ENCODE measurements around the gene SLC6A4.

Gene SLC6A4

DNA sequence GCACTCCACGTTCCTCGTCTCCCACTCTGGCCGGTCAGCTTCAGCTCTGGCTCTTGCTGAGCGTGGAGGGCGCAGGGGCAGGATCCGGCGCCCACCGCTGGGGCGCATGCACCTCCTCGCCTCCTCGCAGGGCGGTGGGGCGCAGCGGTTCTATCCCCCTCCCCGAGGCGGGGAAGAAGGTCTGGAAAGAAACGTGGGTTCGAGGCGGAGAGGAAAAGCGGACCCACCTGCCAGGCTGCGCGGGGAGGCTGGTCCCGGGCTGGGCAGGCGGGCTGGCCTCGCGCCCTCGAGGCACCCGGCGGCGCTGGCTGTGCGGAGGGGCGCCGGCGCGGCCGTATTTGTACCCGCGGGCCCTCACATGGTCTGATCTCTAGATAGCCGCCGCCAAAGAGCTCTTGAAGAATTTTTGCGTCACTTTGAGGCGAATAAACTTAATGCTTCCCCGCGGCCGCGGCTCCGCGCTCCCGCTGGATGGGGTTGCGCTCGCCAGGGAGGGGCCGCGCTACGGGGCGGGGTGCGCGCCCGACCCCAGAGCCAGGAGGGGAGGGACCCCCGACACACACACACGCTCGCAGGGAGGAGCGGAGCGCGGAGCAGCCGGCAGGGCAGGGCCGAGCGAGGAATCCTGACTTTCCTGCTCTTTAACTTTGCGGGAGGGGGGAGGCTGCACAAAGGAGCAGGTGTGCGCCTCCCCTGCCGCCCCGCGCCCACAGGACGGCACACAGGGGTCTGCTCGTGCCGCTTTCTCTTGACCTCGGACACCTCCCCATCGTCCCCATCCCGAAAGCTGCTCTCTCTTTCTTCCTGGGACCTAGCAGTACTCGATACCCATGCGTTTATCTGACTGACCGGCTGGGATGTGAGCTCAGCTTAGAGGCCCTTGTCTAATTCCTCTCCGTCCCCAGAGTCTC lies at the start of gene SLC6A4:
TSS of gene SLC6A4 (minus strand) at position 312 of the 911 bp plus-strand sequence. CDS start 13,739 bp downstream, outside the sequence.
- DNase-seq = no peak

DNA sequence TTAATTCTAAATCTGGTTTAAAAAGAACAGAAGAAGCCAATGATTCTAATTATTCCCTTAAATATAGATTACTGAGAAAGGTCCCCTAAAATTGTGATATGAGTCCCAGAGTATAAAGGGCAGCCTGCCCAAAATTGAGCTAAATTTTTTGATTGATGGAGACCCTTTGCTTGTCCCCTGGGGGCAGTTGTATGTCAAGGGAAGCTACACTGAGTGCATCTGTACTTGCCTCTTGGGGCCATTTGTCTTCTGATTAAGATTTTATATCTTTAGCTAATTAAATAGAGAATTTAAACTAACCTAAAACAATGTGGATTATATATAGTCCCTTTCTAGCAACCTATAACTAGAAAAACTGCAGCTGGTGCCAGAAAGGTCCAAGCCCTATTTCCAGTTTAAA lies 43.7 kb upstream of the SLC6A4 start:
- no peak for DNase-seq

DNA sequence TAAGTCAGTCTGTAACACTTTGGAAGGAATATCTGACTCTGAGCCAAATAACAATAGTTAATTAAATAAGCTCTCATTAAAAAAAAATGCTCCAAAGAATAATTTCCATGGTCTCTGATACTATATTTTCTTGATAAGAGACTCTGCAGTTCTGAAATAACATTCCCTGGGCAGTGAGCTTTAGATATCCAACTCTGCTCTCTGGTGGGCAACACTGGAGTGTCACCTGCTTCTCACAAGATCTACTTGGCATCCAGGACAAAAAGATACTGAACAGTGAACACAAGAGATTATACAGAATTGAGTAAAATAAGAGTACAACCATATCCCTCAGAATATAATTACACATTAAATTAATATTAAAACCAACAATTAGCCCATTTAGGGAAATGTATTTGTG lies 42.5 kb upstream of the SLC6A4 start:
- DNase-seq = no peak

DNA sequence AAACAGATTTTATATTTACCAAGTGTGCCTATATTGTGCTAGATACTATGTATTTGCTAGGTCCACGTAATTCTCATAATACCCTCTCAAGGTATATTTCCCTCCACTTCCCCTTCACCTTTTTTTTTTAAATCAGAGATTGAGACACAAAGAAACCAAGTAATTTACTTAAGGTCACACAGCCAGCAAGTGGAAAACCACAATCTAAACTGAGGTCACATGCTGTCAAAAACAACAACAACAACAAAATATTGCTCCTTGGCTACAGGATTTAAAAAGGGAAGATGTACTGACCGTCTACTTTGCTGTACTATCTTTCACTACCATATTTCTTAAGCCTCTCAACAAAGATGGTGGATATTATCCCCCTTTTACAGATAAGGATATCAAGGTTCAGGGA lies 40.4 kb upstream of the SLC6A4 start:
- DNase-seq = no peak

DNA sequence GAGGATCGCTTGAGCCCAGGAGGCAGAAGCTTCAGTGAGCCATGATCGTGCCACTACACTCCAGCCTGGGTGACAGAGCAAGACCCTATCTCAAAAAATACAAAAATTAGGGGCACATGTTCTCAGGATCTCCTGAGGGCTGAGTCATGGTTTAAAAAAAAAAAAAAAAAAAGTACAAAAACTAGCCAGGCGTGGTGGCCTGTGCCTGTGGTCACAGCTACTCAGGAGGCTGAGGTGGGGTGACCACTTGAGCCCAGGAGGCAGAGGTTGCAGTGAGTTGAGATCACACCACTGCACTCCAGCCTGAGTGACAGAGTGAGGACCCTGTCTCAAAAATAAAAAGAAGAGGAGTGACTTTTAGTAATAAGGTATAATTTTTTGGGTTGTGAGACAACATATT lies 39.4 kb upstream of the SLC6A4 start:
- no peak for DNase-seq

DNA sequence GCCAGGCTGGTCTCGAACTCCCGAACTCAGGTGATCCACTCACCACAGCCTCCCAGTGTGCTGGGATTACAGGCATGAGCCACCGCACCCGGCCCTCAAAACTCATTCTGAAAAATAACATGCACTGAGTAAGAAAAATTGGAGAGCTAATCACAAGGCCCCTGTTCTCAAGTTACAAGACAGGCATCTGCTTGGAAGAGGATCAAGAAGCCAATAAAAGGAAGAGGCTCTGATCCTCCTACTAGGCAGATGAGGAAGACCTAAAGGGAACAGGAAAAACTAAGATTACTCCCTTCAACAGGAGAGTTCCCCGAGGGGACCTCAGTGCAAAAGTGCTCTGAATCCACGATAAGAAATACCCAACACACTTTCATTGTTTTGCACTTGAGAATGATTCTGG lies 37.9 kb upstream of the SLC6A4 start:
- DNase-seq = no peak

DNA sequence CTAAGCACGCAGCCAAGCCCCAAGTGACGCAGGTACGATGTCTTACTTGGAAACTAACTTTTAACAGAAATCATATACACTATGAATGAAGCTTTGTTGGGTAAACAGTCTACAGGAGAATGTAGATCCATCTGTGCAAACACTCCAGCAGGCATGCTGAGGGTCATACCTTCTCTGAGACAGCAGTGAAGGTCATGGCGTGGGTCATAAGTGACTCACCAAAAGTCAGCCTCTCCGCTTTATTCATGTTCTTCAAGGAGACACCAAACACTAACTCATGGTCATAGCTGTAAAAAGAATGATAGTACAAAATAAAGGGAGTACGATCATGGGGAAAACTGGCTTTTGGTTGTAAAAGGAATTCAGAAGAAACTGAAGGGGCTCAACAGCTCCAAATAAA lies 35.6 kb upstream of the SLC6A4 start:
- no peak for DNase-seq

DNA sequence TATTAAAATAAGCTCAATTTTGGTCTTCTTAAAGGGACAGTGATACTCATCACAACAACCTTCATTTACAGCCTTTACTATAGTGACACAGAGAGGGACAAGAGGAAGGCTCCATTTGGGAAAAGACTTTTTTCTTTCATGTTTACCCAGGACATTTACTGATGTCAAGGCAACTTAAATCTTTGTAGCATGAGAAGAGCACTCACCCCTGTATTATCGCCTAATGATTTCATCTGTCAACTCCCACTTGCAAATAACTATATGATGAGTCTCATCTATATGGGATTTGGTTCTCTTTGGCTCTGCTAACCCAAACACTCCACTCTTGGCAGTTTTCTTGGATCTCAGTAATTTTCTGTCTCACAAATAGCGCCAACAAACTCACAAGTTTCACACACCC lies 32.1 kb upstream of the SLC6A4 start:
- no peak for DNase-seq

DNA sequence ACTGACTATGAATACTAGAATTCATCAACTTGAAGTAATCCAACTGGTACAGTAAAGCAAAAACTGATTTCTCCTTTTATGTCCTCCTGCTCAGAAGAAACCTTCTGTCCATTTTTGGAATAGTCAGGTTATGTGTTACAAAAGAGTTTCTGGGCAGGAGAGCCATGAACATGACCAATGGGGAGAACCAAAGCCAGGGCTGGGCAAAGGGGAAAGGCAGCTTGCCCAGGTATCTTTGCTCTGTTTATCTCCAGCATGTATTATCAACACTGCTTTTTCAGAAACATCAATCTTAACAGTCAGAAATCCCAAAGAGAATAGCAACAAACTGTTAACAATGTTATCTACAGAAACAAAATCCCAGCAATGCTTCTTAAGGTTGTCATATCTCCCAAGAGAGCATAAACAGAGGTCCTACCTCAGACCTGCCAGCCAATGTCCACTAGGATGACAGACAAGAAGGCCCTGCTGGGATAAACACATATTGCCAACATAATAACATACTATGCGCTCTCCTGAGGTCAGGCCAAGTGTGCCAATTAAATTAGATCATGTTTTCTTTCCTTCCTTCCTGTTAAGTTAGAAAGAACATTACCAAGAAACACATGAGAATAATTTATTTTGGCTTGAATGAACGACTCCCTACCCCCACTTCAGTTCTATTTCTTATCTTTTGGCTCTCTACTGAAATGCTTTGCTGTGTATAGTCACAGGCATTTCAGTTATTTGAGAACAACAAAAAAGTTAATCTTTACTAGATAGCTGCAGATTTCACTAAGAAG lies 28.2 kb upstream of the SLC6A4 start:
- DNase-seq = no peak

DNA sequence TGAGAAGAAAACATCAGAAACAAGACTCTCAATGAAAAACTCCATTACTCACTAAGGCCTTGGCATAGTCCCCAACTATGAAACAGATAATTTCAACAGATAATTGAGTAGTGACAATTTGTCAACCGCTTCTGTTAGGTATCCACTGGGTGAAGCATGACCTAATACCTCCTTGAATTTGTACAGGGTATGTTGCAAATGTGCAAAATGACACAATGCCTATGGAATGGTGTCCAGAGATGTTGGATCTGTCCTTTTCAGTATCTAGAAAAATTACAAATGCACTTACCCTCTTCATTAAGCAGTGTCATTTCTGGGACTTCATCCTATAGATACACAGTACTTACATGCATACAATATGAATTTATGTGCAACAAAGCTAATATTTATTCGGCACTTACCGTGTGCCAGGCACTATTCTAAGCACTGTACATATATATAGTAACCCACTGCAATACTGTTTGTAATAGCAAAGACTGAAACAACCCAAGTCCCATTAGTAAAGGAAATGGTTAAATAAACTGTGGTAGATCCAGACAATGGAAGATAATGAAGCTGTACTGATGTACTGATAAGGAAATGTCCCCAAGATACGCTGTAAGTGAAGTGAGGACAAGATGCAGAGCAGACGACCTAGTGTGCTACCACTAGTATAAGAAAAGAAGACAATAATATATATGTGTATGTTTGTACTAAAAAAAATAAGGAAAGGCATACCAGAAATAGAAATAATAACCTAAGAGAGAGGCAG lies 21.4 kb upstream of the SLC6A4 start:
- DNase-seq = no peak

DNA sequence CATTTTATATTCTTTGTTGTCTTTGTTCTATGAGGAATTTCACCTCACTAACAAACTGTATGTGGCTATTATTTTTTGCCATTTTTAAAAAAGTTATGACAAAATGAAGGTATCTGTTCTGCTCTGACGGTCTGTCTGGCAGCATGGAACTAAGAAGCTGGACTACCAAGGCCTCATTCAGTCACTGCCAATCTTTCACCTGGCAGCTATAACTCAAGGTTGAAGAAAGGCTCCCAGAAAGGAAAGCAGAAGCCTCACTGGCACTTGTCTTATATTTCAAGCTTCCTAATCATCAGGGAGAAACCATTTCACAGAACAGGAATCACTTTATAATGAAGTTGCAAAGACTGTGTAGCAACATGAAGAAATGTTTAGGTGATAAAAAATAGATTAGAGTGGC lies 18.7 kb upstream of the SLC6A4 start:
- DNase-seq = no peak

DNA sequence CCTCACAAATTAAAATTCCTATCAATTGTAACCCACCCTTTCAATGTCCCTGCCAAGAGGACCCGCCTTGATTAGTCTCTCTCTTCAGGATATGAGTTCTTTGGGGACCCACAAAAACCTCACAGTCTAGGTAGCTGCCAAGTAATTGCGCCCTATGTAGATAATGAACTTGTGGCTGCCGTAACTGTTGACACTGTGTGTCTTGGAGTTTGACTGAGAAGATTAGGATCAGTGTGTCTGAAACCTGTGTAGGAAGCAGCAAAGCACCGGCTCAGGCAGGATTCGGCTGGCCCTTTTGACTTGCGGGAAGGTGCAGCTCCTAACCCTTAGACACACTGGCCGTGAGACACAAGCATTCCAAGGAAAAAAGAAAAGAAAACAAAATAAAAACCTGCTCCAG lies 17.8 kb upstream of the SLC6A4 start:
- DNase-seq = no peak

DNA sequence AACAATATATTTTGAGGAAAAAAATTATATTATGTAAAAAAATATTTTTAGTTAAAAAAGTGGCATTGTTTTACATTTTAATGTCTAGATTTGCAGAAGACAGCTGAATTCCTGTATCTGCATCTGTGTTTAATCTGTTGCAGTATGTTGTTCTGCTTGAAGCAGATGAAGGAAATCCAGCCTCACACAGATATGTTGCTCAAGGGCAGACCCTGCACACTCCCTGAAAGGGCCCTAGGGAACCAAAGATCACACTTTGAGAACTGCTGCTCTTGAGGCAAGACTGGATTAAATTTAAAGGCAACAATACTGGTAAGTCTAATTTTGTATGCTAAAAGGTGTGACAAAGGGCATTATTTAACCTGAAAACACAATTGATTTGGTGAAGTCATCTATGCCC lies 16.4 kb upstream of the SLC6A4 start:
- DNase-seq = no peak

DNA sequence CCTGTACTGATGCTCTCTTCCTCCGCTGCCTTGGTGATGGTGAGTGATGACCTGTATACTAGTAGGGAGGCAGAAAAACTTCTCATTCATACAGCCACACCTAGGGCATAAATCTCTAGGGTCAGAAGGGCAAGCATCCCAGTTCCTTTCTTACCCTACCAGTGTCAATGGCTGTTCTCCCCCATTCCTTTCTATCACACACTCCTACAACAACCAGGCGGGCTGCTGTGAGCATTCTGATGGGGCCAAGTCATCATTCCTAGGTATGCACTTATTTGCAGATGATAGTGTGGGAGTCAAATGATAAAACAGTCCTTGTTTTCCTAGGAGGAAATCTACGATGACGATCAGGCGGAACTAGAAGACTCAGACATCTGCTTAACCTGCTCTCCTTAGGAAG lies 14.0 kb upstream of the SLC6A4 start:
- DNase-seq = no peak

DNA sequence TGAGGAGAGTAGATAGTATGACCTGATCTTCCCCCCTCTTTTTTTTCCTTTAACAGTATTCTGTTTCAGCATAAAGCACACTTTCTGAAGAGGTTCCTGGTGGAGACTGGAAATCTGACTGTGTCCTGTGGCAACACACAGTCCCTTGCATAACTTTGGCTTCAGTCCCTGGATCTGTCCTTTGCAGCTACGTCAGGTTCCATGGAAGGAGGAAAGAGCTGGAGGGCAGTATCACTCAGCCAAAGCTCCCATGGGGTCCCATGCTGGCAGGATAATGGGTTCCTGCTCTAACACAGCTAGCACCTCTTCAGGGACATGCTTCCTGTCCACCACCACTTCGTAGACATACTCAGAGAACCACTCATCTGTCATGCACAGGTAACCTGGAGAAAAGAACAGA lies 13.3 kb upstream of the SLC6A4 start:
- DNase-seq = no peak

DNA sequence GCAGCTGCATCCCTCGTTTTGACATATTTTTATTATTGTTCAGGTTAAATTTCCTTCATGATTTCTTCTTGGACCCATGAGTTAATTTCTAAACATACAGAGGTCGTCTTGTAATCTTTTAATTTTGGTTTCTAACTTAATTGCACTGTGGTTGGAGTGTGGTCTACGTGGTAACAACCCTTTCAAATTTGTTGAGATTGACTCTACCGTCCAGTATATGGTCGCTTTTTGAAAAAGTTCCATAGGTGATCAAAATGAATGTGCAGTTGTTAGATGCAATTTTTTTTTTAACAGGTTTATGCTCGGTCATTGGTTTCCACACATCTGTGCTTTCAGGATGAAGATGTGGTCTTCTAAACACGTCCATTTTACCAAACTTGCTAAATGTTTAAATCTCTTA lies 11.0 kb upstream of the SLC6A4 start:
- DNase-seq = no peak

DNA sequence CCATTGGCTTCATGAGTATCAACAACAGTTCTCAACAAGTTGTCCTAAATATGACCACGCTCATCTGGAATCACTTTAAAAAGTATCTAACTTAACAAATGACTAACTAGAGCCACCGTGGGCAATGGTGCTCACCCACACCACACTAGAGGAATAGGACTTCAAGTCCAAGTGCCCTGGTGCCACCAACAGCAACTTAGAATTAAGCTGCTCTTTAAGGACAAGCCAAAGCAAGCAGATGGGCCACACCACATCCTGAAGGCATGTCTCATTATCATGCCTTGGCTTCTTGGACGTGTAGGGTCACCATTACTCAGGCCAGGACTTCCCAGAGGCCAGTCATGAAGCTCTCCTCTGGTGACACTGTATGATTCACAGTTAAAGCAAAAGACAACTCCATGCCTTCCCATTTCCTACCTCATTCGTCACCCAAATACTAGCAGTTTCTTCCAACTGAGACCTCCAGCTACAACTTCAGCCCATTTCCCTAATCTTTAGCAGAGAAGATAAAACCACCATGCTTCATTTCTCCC lies 9.4 kb upstream of the SLC6A4 start:
- no peak for DNase-seq

DNA sequence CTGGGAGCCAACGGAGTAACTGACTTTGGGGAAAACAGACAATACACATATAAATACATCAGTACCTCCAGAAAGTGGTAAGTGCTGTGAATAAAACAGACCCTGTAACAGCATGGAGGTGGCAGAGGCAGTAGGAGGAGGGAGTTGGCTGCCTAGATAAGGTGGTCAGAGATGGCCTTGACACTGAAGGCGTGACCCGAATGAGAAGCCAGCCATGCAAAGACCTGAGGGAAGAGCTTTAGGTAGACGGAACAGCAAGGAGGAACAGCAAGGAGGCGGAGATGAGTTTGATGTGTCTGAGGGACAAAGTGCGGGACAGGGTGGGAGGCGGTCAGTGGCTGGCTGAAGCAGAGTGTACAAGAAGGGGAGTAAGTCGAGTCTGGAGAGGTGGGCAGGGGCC lies 8.1 kb upstream of the SLC6A4 start:
- no peak for DNase-seq

DNA sequence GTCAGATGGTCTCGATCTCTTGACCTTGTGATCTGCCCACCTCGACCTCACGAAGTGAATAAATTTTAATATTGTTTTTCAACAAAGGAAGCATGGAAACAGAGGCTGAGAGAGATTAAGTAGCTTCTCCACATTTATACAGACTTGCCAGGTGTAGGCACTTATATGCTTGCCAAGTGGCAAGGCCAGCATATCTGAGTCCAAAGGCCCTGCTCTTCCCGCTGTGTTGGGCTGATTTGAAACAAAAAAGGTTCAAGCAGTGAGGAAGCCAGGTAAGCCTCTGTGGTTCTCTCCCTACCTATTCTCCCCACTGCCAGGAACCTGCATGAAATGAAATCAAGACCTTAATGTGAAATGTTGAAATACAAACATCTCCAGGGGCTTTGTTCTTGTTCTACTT lies 7.5 kb upstream of the SLC6A4 start:
- DNase-seq = no peak

DNA sequence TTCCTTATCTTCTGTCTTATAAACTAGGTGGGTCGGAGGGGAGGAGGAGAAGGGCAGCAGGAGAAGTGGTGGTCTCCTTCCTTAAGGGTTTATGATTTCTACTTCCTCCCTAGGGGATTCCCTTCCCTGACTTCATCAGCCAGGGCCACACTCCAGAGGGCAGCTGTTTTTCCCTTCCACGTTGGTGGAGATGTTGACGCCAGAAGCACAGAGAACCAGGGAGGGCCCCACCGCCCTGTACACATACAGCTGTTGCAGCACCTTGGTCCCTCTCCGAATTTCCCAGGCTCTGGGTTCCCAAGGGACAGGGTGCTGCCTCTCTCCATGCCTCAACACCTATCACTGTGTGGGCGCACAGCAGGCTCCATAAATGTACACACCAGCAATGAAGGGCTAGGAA lies 5.6 kb upstream of the SLC6A4 start:
- no peak for DNase-seq

DNA sequence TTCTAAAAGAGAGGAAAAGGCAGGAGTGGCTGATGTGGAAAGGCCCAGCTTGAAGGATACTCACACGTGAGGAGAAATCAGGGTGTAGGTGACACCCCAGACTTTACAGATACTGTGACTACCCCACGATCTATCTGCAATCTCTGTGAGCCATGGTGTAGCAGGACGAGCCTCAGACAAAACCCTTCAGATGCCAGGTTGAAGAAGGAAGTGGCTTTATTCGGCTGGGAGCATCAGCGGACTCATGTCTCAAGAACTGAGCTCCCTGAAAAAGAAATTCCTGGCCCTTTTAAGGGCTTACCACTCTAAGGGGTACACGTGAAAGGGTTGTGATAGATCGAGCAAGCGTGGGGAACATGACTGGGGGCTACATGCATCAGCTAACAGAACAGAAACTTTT lies 4.7 kb upstream of the SLC6A4 start:
- DNase-seq = no peak

DNA sequence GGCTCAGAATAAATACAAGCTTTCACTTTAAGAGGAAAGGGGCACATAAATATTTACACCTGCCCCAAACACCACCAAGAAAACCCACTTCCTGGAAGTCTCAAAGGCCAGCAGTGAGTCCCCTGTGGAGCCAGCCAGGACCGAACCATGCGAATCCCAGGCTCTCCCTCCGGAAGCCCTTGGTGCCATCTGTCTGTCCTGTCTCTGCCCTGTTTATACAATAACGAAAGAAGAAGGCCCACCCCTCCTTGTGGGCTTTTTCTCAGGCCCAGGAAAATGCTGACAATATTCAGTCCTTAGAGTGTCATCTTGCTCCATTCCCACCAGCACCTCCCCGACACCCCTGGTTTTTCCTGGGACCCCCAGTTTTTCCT lies 3.6 kb upstream of the SLC6A4 start:
- no peak for DNase-seq

DNA sequence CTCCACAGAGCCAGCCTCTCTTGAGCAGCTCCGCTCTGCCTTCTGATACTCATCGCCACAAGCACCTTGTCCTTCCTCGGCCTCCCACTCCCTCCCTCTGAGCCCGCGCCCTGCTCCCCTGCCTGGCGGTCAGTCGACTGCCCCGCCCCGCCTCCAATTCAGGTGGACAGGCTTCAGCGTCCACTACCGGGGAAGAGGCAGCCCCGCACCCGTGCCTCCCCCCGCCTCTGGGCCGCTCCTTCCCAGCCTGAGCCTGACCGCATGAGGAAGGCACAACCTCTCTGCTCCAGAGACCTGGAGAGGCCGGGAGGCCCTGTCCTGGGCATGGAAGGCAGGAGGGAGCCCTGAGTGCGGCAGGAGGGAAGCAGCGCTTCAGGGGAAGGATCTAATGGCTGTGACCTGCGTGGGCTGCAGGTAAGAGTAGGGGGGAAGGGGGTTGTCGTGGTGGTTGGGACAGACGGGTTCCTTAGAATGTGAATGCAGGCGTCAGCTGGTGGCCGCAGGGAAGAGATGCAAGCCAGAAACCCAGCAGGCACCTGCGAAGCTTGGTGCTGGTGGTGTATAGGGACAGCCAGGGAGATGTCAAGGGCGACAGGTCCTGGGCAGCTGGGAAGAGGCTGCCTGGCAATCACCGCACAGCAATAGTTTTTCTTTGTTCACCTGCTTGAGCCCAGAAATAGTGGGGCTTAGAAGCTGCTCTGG lies 3.0 kb upstream of the SLC6A4 start:
- DNase-seq = no peak

Data from stimulated activated naive CD4-positive, alpha-beta T cell treated with Interleukin-2 at 50 U/mL for 16 hours (primary cell).